K562 (cell line): Measurements from ENCODE around the gene ZNF148. TPM values are rescaled to one million over a fixed set of nuclear protein-coding genes. Genes with fewer than 3 reads are reported as not detected.

ENCODE experiments used
- ASH1L ChIP-seq: fragments of 450-650 bp; IDR thresholded peaks from 2 replicates; pipeline ENCODE4 v1.6.1; 2018; ENCODE audit warnings: borderline replicate concordance, mild to moderate bottlenecking, low read depth; ENCODE audit not compliant: partially characterized antibody
- ELF2 ChIP-seq: fragments of 250-450 bp; sonication (Bioruptor Pico); IDR thresholded peaks from 2 replicates; pipeline ENCODE4 v1.5.0; 2021; ENCODE audit warnings: mild to moderate bottlenecking
- NFRKB ChIP-seq: fragments of 450-650 bp; IDR thresholded peaks from 2 replicates; pipeline ENCODE4 v1.6.1; 2016; ENCODE audit warnings: low read depth
- ZBTB40 ChIP-seq, 2 experiments: fragments of 450-650 bp in 1 of 2; sonication (generic) in 1 of 2; formaldehyde crosslinking in 1 of 2; IDR thresholded peaks; 2 replicates each; pipeline versions ENCODE4 v1.7.1 to v1.9.0; 2016 to 2022; ENCODE audit warnings: inconsistent platforms in 1 of 2, mild to moderate bottlenecking in 1 of 2, missing genetic modification reagents in 1 of 2
- ZBTB49 ChIP-seq: sonication (generic); formaldehyde crosslinking; IDR thresholded peaks from 2 replicates; pipeline ENCODE4 v1.8.0; 2022; ENCODE audit warnings: missing genetic modification reagents, mild to moderate bottlenecking, borderline replicate concordance
- polyA plus RNA-seq, 8 experiments: library from polyadenylated mRNA; depleted of rRNA in 4 of 8; stranded (reverse) in 5 of 8; unstranded in 3 of 8; fragments of >200 nt; fragmentation: Nextera tagmentation in 2 of 8; fragmentation: Illumina TruSeq in 1 of 8; extraction: Ambion mirVana in 2 of 8; extraction: Trizol in 1 of 8; gene quantifications; 2 replicates each; pipeline versions ENCODE4 v1.2.1 to v1.2.3, GENCODE V29; 2011 to 2014; ENCODE audit warnings: inconsistent platforms in 1 of 8, missing spikeins in 1 of 8
- total RNA-seq, 7 experiments: library from RNA; depleted of rRNA in 6 of 7; stranded (reverse); fragments of >200 nt in 6 of 7; fragmentation: Illumina TruSeq in 2 of 7; extraction: Trizol in 2 of 7; gene quantifications; 2 replicates each; pipeline versions ENCODE4 v1.2.1 to v1.2.3, GENCODE V29; 2011 to 2021; ENCODE audit warnings: low replicate concordance in 1 of 7

ZNF148 gene
- total and polyA plus RNA-seq, 9 of the 15 experiments (the other 6 are each of a cell fraction or from before 2014, with no cell fraction given), result 2.7 to 15.1 (median 8.3) TPM

GRCh38 chr3:125191256-125191655 is 183.9 kb downstream of the ZNF148 start (continued):
- TF ChIP-seq ZBTB40 (IDR thresholded peaks at IDR 0.05), result no peak
- no peak for TF ChIP-seq ZBTB40 (CRISPR knock-in tag; IDR thresholded peaks at IDR 0.05)
- no peak for TF ChIP-seq ELF2
- no peak for TF ChIP-seq ASH1L
- no peak for TF ChIP-seq ZBTB49 (CRISPR knock-in tag)
- no peak for TF ChIP-seq NFRKB
